K562 (cell line): Measurements from ENCODE around the gene HCCS. TPM values are rescaled to one million over a fixed set of nuclear protein-coding genes. Genes with fewer than 3 reads are reported as not detected.

Experiments
- CBX1 ChIP-seq: sonication (generic); IDR thresholded peaks from 2 replicates; pipeline ENCODE4 v1.6.1; 2016; ENCODE audit warnings: antibody characterized with exemption, low read depth, mild to moderate bottlenecking
- DNMT1 ChIP-seq: fragments of 450-650 bp; IDR thresholded peaks from 2 replicates; pipeline ENCODE4 v1.6.1; 2016; ENCODE audit warnings: antibody characterized with exemption, mild to moderate bottlenecking
- EGR1 ChIP-seq: fragments of 450-650 bp; conservative IDR thresholded peaks from 2 replicates; pipeline ENCODE4 v1.6.1; 2017; ENCODE audit warnings: mild to moderate bottlenecking
- FOXA3 ChIP-seq, 2 experiments: fragments of 450-650 bp in 1 of 2; sonication (generic) in 1 of 2; formaldehyde crosslinking; IDR thresholded peaks in 1 of 2; conservative IDR thresholded peaks in 1 of 2; 2 replicates each; pipeline versions ENCODE4 v1.4.0 to v1.8.0; 2020 to 2022; ENCODE audit warnings: mild to moderate bottlenecking in 2 of 2, missing genetic modification reagents in 1 of 2
- MCM3 ChIP-seq: fragments of 450-650 bp; IDR thresholded peaks from 2 replicates; pipeline ENCODE4 v1.6.1; 2016
- MED1 ChIP-seq: sonication (generic); formaldehyde crosslinking; IDR thresholded peaks from 2 replicates; pipeline ENCODE4 v1.8.1; 2023; ENCODE audit warnings: missing genetic modification reagents, borderline replicate concordance
- NEUROD1 ChIP-seq: fragments of 150-350 bp; IDR thresholded peaks from 2 replicates; pipeline ENCODE4 v1.6.1; 2014; ENCODE audit warnings: borderline replicate concordance, low read length, low read depth; ENCODE audit not compliant: partially characterized antibody
- NFRKB ChIP-seq: fragments of 450-650 bp; IDR thresholded peaks from 2 replicates; pipeline ENCODE4 v1.6.1; 2016; ENCODE audit warnings: low read depth
- NR2F6 ChIP-seq: fragments of 450-650 bp; formaldehyde crosslinking; IDR thresholded peaks from 2 replicates; pipeline ENCODE4 v1.4.0; 2020; ENCODE audit warnings: mild to moderate bottlenecking
- POLR2H ChIP-seq: IDR thresholded peaks from 2 replicates; pipeline ENCODE4 v1.6.1; 2016; ENCODE audit warnings: missing genetic modification characterization, low read depth, mild to moderate bottlenecking, control low read depth, missing compliant biosample characterization, moderate library complexity
- POLR3A ChIP-seq: IDR thresholded peaks from 2 replicates; pipeline ENCODE4 v1.6.1; 2011; ENCODE audit warnings: borderline replicate concordance, mild to moderate bottlenecking, moderate library complexity; ENCODE audit not compliant: insufficient read length, insufficient read depth; ENCODE audit errors: extremely low read depth
- RBBP5 ChIP-seq: fragments of 200-600 bp; sonication (generic); IDR thresholded peaks from 2 replicates; pipeline ENCODE4 v1.6.1; 2012; ENCODE audit warnings: borderline replicate concordance, mild to moderate bottlenecking, low read length, control low read depth, inconsistent platforms; ENCODE audit not compliant: insufficient read depth, poor library complexity, severe bottlenecking
- SMAD3 ChIP-seq: fragments of 450-650 bp; formaldehyde crosslinking; conservative IDR thresholded peaks from 2 replicates; pipeline ENCODE4 v1.4.0; 2020; ENCODE audit warnings: mild to moderate bottlenecking
- STAT5A ChIP-seq: IDR thresholded peaks from 2 replicates; pipeline ENCODE4 v1.6.1; 2012; ENCODE audit warnings: low read length, inconsistent platforms, borderline replicate concordance
- TAF9B ChIP-seq: fragments of 450-650 bp; IDR thresholded peaks from 2 replicates; pipeline ENCODE4 v1.6.1; 2018; ENCODE audit warnings: mild to moderate bottlenecking; ENCODE audit not compliant: partially characterized antibody
- TOE1 ChIP-seq, 2 experiments: fragments of 450-650 bp in 1 of 2; sonication (generic) in 1 of 2; formaldehyde crosslinking in 1 of 2; IDR thresholded peaks; 2 replicates each; pipeline versions ENCODE4 v1.7.1 to v1.8.0; 2016 to 2022; ENCODE audit warnings: borderline replicate concordance in 2 of 2, mild to moderate bottlenecking in 2 of 2, antibody characterized with exemption in 1 of 2, inconsistent platforms in 1 of 2, low read depth in 1 of 2, missing genetic modification reagents in 1 of 2, moderate library complexity in 1 of 2
- ZBTB34 ChIP-seq: fragments of 250-450 bp; sonication (Bioruptor Pico); IDR thresholded peaks from 2 replicates; pipeline ENCODE4 v1.8.0; 2021; ENCODE audit warnings: mild to moderate bottlenecking, moderate library complexity
- ZNF639 ChIP-seq, 2 experiments: fragments of 200-800 bp in 1 of 2; sonication (Bioruptor generic) in 1 of 2; sonication (generic) in 1 of 2; formaldehyde crosslinking in 1 of 2; IDR thresholded peaks in 1 of 2; conservative IDR thresholded peaks in 1 of 2; 2 replicates each; pipeline versions ENCODE4 v1.5.0 to v1.6.1; 2016 to 2020; ENCODE audit warnings: missing compliant biosample characterization in 1 of 2, missing genetic modification characterization in 1 of 2, missing genetic modification reagents in 1 of 2
- polyA plus RNA-seq, 8 experiments: library from polyadenylated mRNA; depleted of rRNA in 4 of 8; stranded (reverse) in 5 of 8; unstranded in 3 of 8; fragments of >200 nt; fragmentation: Nextera tagmentation in 2 of 8; fragmentation: Illumina TruSeq in 1 of 8; extraction: Ambion mirVana in 2 of 8; extraction: Trizol in 1 of 8; gene quantifications; 2 replicates each; pipeline versions ENCODE4 v1.2.1 to v1.2.3, GENCODE V29; 2011 to 2014; ENCODE audit warnings: inconsistent platforms in 1 of 8, missing spikeins in 1 of 8
- total RNA-seq, 7 experiments: library from RNA; depleted of rRNA in 6 of 7; stranded (reverse); fragments of >200 nt in 6 of 7; fragmentation: Illumina TruSeq in 2 of 7; extraction: Trizol in 2 of 7; gene quantifications; 2 replicates each; pipeline versions ENCODE4 v1.2.1 to v1.2.3, GENCODE V29; 2011 to 2021; ENCODE audit warnings: low replicate concordance in 1 of 7
- TF ChIP-seq, protein P1 (sequence below): sonication (generic); formaldehyde crosslinking; IDR thresholded peaks from 2 replicates; pipeline ENCODE4 v1.8.0; 2022; ENCODE audit warnings: mild to moderate bottlenecking, missing genetic modification reagents
- TF ChIP-seq, protein P2 (sequence below): fragments of 450-650 bp; formaldehyde crosslinking; conservative IDR thresholded peaks from 2 replicates; pipeline ENCODE4 v1.4.0; 2022; ENCODE audit warnings: mild to moderate bottlenecking, missing genetic modification characterization
- TF ChIP-seq, protein P3 (sequence below): fragments of 450-650 bp; formaldehyde crosslinking; IDR thresholded peaks from 2 replicates; pipeline ENCODE4 v1.4.0; 2022; ENCODE audit warnings: mild to moderate bottlenecking, moderate library complexity

HCCS gene
- total and polyA plus RNA-seq, 9 of the 15 experiments (the other 6 are each of a cell fraction or from before 2014, with no cell fraction given) = 22.9 to 81.5 (median 66.9) TPM

DNA sequence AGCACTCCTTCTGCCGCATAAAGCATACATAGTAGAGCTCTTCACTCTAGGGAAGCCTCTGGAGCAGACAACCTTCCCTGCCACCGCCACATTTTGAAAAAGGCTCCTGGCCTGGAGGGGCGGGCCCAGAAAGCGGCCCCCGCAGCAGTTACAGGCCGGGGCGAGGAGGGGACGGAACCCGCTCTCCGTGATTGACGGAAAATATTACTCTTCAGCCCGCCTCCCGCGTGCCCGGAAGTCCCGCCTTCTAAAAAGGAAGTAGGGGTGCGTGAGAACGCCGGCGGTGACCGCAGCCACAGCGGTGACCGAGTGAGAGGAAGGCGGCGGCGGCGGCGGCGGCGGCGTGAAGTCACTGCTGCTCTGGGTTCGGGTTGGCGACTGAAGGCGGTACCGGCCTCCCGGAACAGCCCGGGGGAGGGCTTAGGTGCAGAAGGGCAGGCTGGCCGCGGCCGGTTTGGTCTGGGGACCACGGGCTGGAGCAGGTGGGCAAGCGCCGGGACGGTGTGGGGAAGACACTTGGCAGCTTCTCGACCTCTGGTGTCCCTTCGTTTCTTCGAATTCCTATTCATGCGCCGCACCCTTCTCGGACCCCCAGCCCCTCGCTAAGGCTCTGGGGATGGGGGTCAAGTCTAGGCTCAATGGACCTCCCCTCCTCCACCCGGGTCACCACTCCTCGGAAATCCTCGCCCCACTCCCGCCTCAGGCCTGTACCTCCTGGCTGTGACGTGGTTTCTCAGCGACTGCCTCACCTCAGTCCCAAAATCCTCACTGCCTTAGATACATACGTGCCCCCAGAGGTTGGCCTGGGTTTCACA lies at the start of gene HCCS (continued):
- TF ChIP-seq NEUROD1 (no peak), TAF9B (peak; percentile 32), EGR1 (peak; percentile 49), MED1 (no peak), NFRKB (no peak), POLR3A (no peak), CBX1 (peak; percentile 26; the same call in 1 of the 2 replicates), FOXA3 (CRISPR knock-in tag; conservative IDR thresholded peaks at IDR 0.05 in 1 of 2, IDR thresholded peaks at IDR 0.05 in 1 of 2) (no peak), ZBTB34 (no peak), POLR2H (0 out of 2 replicates have a peak, but pooled peaks have one; percentile 52), DNMT1 (no peak), TOE1 (IDR thresholded peaks at IDR 0.05; ENCODE audit: borderline replicate concordance) (no peak), TOE1 (CRISPR knock-in tag; IDR thresholded peaks at IDR 0.05; ENCODE audit: borderline replicate concordance, low read depth) (no peak), MCM3 (no peak), RBBP5 (peak; percentile 55), SMAD3 (CRISPR knock-in tag) (no peak), STAT5A (no peak), ZNF639 (CRISPR knock-in tag; conservative IDR thresholded peaks at IDR 0.05 in 1 of 2, IDR thresholded peaks at IDR 0.05 in 1 of 2) (no peak), NR2F6 (CRISPR knock-in tag) (no peak)
- TF ChIP-seq, protein P1, sequence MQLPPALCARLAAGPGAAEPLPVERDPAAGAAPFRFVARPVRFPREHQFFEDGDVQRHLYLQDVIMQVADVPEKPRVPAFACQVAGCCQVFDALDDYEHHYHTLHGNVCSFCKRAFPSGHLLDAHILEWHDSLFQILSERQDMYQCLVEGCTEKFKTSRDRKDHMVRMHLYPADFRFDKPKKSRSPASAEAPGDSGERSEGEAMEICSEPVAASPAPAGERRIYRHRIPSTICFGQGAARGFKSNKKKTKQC (CRISPR knock-in tag) = peak; percentile 68; the same call in 1 of the 2 replicates
- TF ChIP-seq, protein P2, sequence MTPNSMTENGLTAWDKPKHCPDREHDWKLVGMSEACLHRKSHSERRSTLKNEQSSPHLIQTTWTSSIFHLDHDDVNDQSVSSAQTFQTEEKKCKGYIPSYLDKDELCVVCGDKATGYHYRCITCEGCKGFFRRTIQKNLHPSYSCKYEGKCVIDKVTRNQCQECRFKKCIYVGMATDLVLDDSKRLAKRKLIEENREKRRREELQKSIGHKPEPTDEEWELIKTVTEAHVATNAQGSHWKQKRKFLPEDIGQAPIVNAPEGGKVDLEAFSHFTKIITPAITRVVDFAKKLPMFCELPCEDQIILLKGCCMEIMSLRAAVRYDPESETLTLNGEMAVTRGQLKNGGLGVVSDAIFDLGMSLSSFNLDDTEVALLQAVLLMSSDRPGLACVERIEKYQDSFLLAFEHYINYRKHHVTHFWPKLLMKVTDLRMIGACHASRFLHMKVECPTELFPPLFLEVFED (CRISPR knock-in tag) = no peak
- TF ChIP-seq, protein P3, sequence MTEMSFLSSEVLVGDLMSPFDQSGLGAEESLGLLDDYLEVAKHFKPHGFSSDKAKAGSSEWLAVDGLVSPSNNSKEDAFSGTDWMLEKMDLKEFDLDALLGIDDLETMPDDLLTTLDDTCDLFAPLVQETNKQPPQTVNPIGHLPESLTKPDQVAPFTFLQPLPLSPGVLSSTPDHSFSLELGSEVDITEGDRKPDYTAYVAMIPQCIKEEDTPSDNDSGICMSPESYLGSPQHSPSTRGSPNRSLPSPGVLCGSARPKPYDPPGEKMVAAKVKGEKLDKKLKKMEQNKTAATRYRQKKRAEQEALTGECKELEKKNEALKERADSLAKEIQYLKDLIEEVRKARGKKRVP (CRISPR knock-in tag) = no peak
